Sigmoid colon (tissue), 4 donors: Measurements from ENCODE around the gene KLHL5.

Experiments used
- CTCF ChIP-seq, 4 experiments: fragments of 450-650 bp in 3 of 4; fragments of 200-600 bp in 1 of 4; IDR thresholded peaks; one replicate each; pipeline ENCODE4 v1.5.1; 2016 to 2019; ENCODE audit warnings: antibody characterized with exemption in 4 of 4, mild to moderate bottlenecking in 3 of 4, moderate library complexity in 2 of 4
- EP300 ChIP-seq, 4 donors: sonication (generic); formaldehyde crosslinking; IDR thresholded peaks; one replicate each; pipeline ENCODE4 v1.6.1; 2017; ENCODE audit warnings: antibody characterized with exemption in 4 of 4
- POLR2A ChIP-seq, 2 donors: fragments of 450-650 bp; IDR thresholded peaks; one replicate each; pipeline ENCODE4 v1.6.1; 2016; ENCODE audit warnings: antibody characterized with exemption in 2 of 2, mild to moderate bottlenecking in 2 of 2, moderate library complexity in 2 of 2

- TF ChIP-seq CTCF (IDR thresholded peaks at IDR 0.05) (no peak), EP300 (IDR thresholded peaks at IDR 0.05) (no peak), POLR2A (IDR thresholded peaks at IDR 0.05) (no peak)
These were observed 63.6 kb downstream of the KLHL5 start for GRCh38 chr4:39125600-39125985.
